Retinal pigment epithelial cell (primary cell): ENCODE data around the gene ZNF441.
A peak's percentile ranks its signal among the peaks of the same experiment; 100 is the strongest.

Source experiments
- DNase-seq: peaks from one replicate; pipeline ENCODE4 v3.0.0-alpha.2; 2010; ENCODE audit warnings: low read depth
- H3K4me3 ChIP-seq: 2 replicates; pipeline ENCODE4 v1.5.1; 2011; ENCODE audit warnings: mild to moderate bottlenecking, low read length, control low read depth, moderate library complexity
- CTCF ChIP-seq: conservative IDR thresholded peaks from 2 replicates; pipeline ENCODE4 v1.5.1; 2011; ENCODE audit warnings: low read depth, low read length, control low read depth, inconsistent platforms

ZNF441 gene

DNA sequence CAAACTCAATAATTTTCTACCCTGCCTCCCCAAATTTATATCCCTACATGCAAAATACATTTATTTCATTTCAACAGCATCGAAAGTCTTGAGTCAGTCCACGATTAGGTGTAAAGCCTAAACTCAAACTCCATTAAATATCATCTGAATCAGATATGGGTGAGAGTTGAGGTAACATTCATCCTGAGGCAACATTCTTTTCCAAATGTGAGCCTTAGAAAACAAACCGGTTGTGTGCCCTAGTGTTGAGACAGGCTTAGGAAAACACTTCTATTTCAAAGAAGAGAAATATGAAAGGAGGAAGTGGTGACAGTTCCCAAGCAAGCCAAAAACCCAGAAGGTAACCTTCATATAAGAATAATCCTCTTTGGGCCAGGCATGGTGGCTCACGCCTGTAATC lies 12.1 kb upstream of the ZNF441 start:
- TF ChIP-seq CTCF: no peak
- no peak for DNase-seq
- no peak overlapping the region for H3K4me3 ChIP-seq

DNA sequence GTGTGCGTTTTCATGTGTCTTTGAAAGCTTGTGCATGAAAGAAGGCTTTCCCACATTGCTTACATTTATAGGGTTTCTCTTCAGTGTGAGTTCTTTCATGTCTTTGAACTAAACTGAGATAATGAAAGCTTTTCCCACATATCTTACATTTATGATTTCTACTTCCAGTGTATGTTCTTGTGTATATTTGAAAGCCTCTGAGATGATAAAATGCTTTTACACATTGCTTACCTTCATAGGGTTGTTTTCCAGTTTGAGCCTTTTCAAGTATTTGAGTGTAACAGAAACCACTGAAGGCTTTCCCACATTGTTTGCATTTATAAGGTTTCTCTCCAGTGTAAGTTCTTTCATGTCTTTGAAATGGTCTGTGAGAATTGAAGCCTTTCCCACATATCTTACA lies 9.8 kb upstream of the ZNF441 start:
- no peak overlapping the region for H3K4me3 ChIP-seq
- no peak for TF ChIP-seq CTCF
- DNase-seq: no peak

DNA sequence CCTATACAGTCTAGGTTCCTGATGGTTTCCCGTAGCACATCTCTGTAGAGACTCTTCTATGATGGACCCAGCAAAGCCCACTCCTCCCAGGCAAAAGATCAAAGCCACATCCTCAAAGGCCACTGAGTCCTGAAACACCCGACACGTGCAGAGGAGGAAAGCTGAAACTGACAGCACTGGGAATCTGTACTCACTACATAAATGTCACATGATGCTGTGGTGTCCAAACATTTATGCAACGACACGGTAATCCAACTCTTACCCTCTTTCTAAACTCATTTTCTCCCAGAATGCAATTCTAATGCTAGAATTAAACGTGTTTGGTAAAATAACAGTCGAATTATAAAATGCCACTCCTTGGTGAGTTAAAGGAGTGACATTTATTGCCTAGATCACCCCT lies 7.0 kb upstream of the ZNF441 start:
- no peak overlapping the region for H3K4me3 ChIP-seq
- no peak for DNase-seq
- TF ChIP-seq CTCF: no peak

DNA sequence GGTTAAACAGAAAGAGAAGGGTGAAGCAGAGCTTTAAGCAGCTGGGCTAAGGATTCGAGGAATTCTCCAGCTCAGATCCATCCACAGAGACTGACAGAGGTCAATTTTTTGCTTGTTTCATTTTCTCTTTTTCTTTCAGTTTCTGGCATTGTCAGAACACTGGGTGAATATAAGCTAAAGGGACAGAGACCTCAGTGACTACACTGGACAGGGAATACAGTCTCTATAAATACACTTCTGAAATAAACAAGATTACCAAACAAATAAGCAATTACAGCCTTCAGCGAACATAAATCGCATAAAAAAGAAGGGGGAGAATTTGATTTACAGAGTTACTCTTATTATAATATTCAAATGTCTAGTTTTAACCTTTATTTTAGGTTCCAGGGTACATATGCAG lies 3.7 kb upstream of the ZNF441 start:
- TF ChIP-seq CTCF: no peak
- no peak for DNase-seq
- no peak overlapping the region for H3K4me3 ChIP-seq

- H3K4me3 ChIP-seq: no peak overlapping the region
- no peak for TF ChIP-seq CTCF
- no peak for DNase-seq
These were observed 3.2 kb upstream of the ZNF441 start for GRCh38 chr19:11763611-11764010.

DNA sequence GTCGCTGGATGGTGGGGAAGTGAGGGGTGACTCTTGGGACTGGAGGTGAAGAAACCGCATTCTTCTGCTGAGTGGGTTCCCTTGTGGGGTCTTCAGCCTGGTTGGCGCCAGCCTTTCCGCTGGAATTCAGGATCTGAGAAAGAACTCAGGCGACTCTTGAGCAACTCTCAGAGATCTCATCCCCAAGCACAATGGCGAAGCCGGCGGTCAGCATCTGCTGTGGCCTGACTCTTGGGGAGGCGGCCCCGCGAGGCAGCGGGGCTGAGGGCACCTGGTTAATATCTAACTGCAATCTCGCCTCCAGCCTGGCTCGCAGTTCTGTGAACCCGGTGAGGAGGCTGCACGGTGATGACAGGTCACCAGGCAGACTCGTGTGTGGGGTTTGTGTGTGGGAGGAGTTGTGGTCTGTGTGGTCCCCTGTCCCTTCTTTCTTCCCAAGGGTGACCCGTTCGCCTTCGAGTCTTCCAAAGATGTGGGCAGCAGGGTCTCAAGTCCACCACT lies 883 bp downstream of the ZNF441 start:
- no peak for TF ChIP-seq CTCF
- DNase-seq: no peak
- H3K4me3 ChIP-seq: peak overlapping the region; percentile 91

GRCh38 chr19:11769995-11770394 lies 3.2 kb downstream of the ZNF441 start:
- DNase-seq: no peak
- TF ChIP-seq CTCF: no peak
- no peak overlapping the region for H3K4me3 ChIP-seq
